HepG2 (cell line): ENCODE results near the gene FAM89B. TPM values are rescaled to one million over a fixed set of nuclear protein-coding genes. Genes with fewer than 3 reads are reported as not detected.
A peak's percentile ranks its signal among the peaks of the same experiment; 100 is the strongest.

Source experiments
- ARHGAP35 ChIP-seq: sonication (generic); formaldehyde crosslinking; IDR thresholded peaks from 2 replicates; pipeline ENCODE4 v1.9.0; 2022; ENCODE audit warnings: mild to moderate bottlenecking, inconsistent platforms, moderate library complexity, missing genetic modification reagents, borderline replicate concordance
- CAMTA2 ChIP-seq: sonication (generic); formaldehyde crosslinking; IDR thresholded peaks from 2 replicates; pipeline ENCODE4 v1.4.0; 2020; ENCODE audit warnings: mild to moderate bottlenecking, missing genetic modification reagents, borderline replicate concordance
- CHD4 ChIP-seq: fragments of 200-600 bp; sonication (generic); IDR thresholded peaks from 2 replicates; pipeline ENCODE4 v1.7.0; 2017; ENCODE audit warnings: mild to moderate bottlenecking, low read length, borderline replicate concordance
- FOXM1 ChIP-seq: sonication (generic); formaldehyde crosslinking; IDR thresholded peaks from 2 replicates; pipeline ENCODE4 v1.5.0; 2020; ENCODE audit warnings: missing genetic modification reagents
- MAFG ChIP-seq: sonication (generic); formaldehyde crosslinking; IDR thresholded peaks from 2 replicates; pipeline ENCODE4 v1.5.1; 2020; ENCODE audit warnings: mild to moderate bottlenecking, missing genetic modification reagents
- NR2C2 ChIP-seq: sonication (generic); formaldehyde crosslinking; IDR thresholded peaks from 2 replicates; pipeline ENCODE4 v1.4.0; 2020; ENCODE audit warnings: missing genetic modification reagents, mild to moderate bottlenecking, moderate library complexity, borderline replicate concordance
- PHF8 ChIP-seq: sonication (generic); formaldehyde crosslinking; IDR thresholded peaks from 2 replicates; pipeline ENCODE4 v1.5.0; 2020; ENCODE audit warnings: missing genetic modification reagents
- SAP130 ChIP-seq: IDR thresholded peaks from 2 replicates; pipeline ENCODE4 v1.6.1; 2016; ENCODE audit warnings: low read depth
- SP1 ChIP-seq, 2 experiments: fragments of 450-650 bp in 1 of 2; sonication (generic) in 1 of 2; formaldehyde crosslinking in 1 of 2; IDR thresholded peaks; 2 replicates each; pipeline versions ENCODE4 v1.4.0 to v1.6.1; 2016 to 2020; ENCODE audit warnings: missing genetic modification reagents in 1 of 2
- XRCC5 ChIP-seq: fragments of 200-400 bp; formaldehyde crosslinking; optimal IDR thresholded peaks from 2 replicates; pipeline ENCODE3; 2017; ENCODE audit warnings: mild to moderate bottlenecking, low read length
- ZNF432 ChIP-seq: sonication (generic); formaldehyde crosslinking; IDR thresholded peaks from 2 replicates; pipeline ENCODE4 v1.5.0; 2020; ENCODE audit warnings: missing genetic modification reagents, mild to moderate bottlenecking, borderline replicate concordance
- ZNF589 ChIP-seq: sonication (generic); formaldehyde crosslinking; conservative IDR thresholded peaks from 2 replicates; pipeline ENCODE4 v1.8.0; 2022; ENCODE audit warnings: mild to moderate bottlenecking, moderate library complexity, missing genetic modification reagents
- ZNF614 ChIP-seq: IDR thresholded peaks from 2 replicates; pipeline ENCODE4 v1.6.1; 2018; ENCODE audit warnings: missing biosample characterization, missing genetic modification reagents, inconsistent platforms, borderline replicate concordance
- ZNF7 ChIP-seq: IDR thresholded peaks from 2 replicates; pipeline ENCODE4 v1.6.1; 2016; ENCODE audit warnings: missing biosample characterization, missing genetic modification reagents
- ZSCAN29 ChIP-seq: sonication (generic); formaldehyde crosslinking; conservative IDR thresholded peaks from 2 replicates; pipeline ENCODE4 v1.4.0; 2020; ENCODE audit warnings: mild to moderate bottlenecking, missing genetic modification reagents
- ZSCAN9 ChIP-seq: IDR thresholded peaks from 2 replicates; pipeline ENCODE4 v1.6.1; 2016; ENCODE audit warnings: borderline replicate concordance
- polyA plus RNA-seq, 8 experiments: library from polyadenylated mRNA; depleted of rRNA in 3 of 8; stranded (reverse) in 7 of 8; unstranded in 1 of 8; fragments of >200 nt; fragmentation: Illumina TruSeq in 4 of 8; extraction: Trizol in 4 of 8; gene quantifications; 2 replicates each; pipeline versions ENCODE4 v1.2.1 to v1.2.3, GENCODE V29; 2011 to 2016; ENCODE audit warnings: low read depth in 4 of 8, missing spikeins in 1 of 8, mixed read lengths in 1 of 8; ENCODE audit not compliant: insufficient read depth in 1 of 8
- total RNA-seq, 5 experiments: library from RNA; depleted of rRNA; stranded (reverse); fragments of >200 nt; fragmentation: Illumina TruSeq; extraction: Trizol; gene quantifications; 2 replicates each; pipeline ENCODE4 v1.2.3, GENCODE V29; 2016; ENCODE audit warnings: low read depth in 1 of 5
- TF ChIP-seq, protein P1 (sequence below), 2 experiments: sonication (generic) in 1 of 2; formaldehyde crosslinking in 1 of 2; IDR thresholded peaks; 2 replicates each; pipeline versions ENCODE4 v1.6.1 to v1.9.0; 2014 to 2022; ENCODE audit warnings: antibody characterized with exemption in 1 of 2, borderline replicate concordance in 1 of 2, inconsistent platforms in 1 of 2, low read depth in 1 of 2, missing genetic modification reagents in 1 of 2
- TF ChIP-seq, protein P2 (sequence below): sonication (generic); formaldehyde crosslinking; IDR thresholded peaks from 2 replicates; pipeline ENCODE4 v1.8.1; 2022; ENCODE audit warnings: mild to moderate bottlenecking, missing genetic modification reagents
- TF ChIP-seq, protein P3 (sequence below): sonication (generic); formaldehyde crosslinking; IDR thresholded peaks from 2 replicates; pipeline ENCODE4 v1.4.0; 2020; ENCODE audit warnings: missing genetic modification reagents, borderline replicate concordance
- TF ChIP-seq, protein P4 (sequence below): sonication (generic); formaldehyde crosslinking; IDR thresholded peaks from 2 replicates; pipeline ENCODE4 v1.8.0; 2022; ENCODE audit warnings: mild to moderate bottlenecking, missing genetic modification reagents

FAM89B gene
- total and polyA plus RNA-seq, 2 of the 13 experiments (the other 11 are each of a cell fraction or from before 2014, with no cell fraction given): 5.7 to 8.0 TPM

DNA sequence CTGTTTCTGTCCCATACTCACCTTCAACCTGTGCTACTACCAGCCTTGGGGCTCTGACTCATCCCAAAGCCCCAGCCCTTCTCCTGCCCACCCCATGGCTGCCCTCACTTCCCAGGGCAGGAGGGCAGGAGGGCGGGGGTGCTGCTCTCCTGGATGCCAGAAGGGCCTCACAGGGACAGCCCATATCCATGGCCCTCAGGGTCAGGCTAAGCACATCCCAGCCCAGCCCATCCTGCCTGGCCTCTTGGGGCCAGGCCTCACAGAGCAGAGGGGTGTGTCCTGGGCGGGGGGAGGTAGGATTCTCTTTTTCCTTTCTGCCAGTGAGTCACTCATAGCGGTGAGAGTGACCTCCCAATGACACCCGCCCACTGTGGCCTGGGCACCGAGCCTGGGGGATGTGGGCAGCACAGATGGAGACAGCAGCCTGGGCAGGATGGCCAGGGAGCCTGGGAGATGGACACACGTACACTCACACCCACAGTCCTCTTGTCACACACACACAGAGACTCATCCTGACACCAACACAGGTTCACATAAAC, 16.6 kb upstream of the FAM89B start (continued):
- TF ChIP-seq, protein P1, sequence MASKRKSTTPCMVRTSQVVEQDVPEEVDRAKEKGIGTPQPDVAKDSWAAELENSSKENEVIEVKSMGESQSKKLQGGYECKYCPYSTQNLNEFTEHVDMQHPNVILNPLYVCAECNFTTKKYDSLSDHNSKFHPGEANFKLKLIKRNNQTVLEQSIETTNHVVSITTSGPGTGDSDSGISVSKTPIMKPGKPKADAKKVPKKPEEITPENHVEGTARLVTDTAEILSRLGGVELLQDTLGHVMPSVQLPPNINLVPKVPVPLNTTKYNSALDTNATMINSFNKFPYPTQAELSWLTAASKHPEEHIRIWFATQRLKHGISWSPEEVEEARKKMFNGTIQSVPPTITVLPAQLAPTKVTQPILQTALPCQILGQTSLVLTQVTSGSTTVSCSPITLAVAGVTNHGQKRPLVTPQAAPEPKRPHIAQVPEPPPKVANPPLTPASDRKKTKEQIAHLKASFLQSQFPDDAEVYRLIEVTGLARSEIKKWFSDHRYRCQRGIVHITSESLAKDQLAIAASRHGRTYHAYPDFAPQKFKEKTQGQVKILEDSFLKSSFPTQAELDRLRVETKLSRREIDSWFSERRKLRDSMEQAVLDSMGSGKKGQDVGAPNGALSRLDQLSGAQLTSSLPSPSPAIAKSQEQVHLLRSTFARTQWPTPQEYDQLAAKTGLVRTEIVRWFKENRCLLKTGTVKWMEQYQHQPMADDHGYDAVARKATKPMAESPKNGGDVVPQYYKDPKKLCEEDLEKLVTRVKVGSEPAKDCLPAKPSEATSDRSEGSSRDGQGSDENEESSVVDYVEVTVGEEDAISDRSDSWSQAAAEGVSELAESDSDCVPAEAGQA (IDR thresholded peaks at IDR 0.05; ENCODE audit: low read depth): no peak
- TF ChIP-seq, protein P1 (CRISPR knock-in tag; IDR thresholded peaks at IDR 0.05; ENCODE audit: borderline replicate concordance): no peak
- TF ChIP-seq CAMTA2 (CRISPR knock-in tag) (no peak), ARHGAP35 (no peak), ZNF7 (CRISPR knock-in tag) (no peak), ZSCAN9 (CRISPR knock-in tag) (0 out of 2 replicates have a peak, but pooled peaks have one; percentile 27), ZNF432 (CRISPR knock-in tag) (no peak), XRCC5 (peak; percentile 53), ZSCAN29 (CRISPR knock-in tag) (no peak), SP1 (IDR thresholded peaks at IDR 0.05) (no peak), SP1 (CRISPR knock-in tag; IDR thresholded peaks at IDR 0.05) (0 out of 2 replicates have a peak, but pooled peaks have one; percentile 10), PHF8 (no peak), FOXM1 (CRISPR knock-in tag) (no peak), CHD4 (no peak), MAFG (CRISPR knock-in tag) (no peak), SAP130 (CRISPR knock-in tag) (peak; percentile 90), ZNF614 (CRISPR knock-in tag) (0 out of 2 replicates have a peak, but pooled peaks have one; percentile 34), NR2C2 (CRISPR knock-in tag) (0 out of 2 replicates have a peak, but pooled peaks have one; percentile 43), ZNF589 (no peak)
- TF ChIP-seq, protein P2, sequence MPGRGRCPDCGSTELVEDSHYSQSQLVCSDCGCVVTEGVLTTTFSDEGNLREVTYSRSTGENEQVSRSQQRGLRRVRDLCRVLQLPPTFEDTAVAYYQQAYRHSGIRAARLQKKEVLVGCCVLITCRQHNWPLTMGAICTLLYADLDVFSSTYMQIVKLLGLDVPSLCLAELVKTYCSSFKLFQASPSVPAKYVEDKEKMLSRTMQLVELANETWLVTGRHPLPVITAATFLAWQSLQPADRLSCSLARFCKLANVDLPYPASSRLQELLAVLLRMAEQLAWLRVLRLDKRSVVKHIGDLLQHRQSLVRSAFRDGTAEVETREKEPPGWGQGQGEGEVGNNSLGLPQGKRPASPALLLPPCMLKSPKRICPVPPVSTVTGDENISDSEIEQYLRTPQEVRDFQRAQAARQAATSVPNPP: no peak
- TF ChIP-seq, protein P3, sequence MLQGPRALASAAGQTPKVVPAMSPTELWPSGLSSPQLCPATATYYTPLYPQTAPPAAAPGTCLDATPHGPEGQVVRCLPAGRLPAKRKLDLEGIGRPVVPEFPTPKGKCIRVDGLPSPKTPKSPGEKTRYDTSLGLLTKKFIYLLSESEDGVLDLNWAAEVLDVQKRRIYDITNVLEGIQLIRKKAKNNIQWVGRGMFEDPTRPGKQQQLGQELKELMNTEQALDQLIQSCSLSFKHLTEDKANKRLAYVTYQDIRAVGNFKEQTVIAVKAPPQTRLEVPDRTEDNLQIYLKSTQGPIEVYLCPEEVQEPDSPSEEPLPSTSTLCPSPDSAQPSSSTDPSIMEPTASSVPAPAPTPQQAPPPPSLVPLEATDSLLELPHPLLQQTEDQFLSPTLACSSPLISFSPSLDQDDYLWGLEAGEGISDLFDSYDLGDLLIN: 0 out of 2 replicates have a peak, but pooled peaks have one; percentile 32
- TF ChIP-seq, protein P4, sequence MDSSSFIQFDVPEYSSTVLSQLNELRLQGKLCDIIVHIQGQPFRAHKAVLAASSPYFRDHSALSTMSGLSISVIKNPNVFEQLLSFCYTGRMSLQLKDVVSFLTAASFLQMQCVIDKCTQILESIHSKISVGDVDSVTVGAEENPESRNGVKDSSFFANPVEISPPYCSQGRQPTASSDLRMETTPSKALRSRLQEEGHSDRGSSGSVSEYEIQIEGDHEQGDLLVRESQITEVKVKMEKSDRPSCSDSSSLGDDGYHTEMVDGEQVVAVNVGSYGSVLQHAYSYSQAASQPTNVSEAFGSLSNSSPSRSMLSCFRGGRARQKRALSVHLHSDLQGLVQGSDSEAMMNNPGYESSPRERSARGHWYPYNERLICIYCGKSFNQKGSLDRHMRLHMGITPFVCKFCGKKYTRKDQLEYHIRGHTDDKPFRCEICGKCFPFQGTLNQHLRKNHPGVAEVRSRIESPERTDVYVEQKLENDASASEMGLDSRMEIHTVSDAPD: no peak
